Pons (tissue), 1 donor: Measurements from ENCODE around the gene USP17L5.
"Not testable (repeated sequence)": the region's sequence is repeated elsewhere in the genome, so short reads cannot be mapped to it uniquely, and the experiment has no call there.

Experiments
- DNase-seq: peaks from one replicate; pipeline ENCODE4 v3.0.0-alpha.2; 2016; ENCODE audit warnings: low spot score

The USP17L5 gene

GRCh38 chr4:9339103-9339502 is at the start of gene USP17L5:
Gene USP17L5 (plus strand): TSS chr4:9339403. CDS start chr4:9339403, 0 bp downstream.
- not testable (repeated sequence) for DNase-seq

- not testable (repeated sequence) for DNase-seq
These were observed 15.0 kb upstream of the USP17L5 start for GRCh38 chr4:9324191-9324590.

GRCh38 chr4:9324865-9325264 is 14.3 kb upstream of the USP17L5 start, which contains the start of gene USP17L24:
Gene USP17L24 (plus strand): TSS chr4:9325165. CDS start chr4:9325165, 0 bp downstream.
- not testable (repeated sequence) for DNase-seq

GRCh38 chr4:9329611-9330010 is 9.6 kb upstream of the USP17L5 start, which contains the start of gene USP17L25:
Gene USP17L25 (plus strand): TSS chr4:9329911. CDS start chr4:9329911, 0 bp downstream.
- DNase-seq, result not testable (repeated sequence)

GRCh38 chr4:9334358-9334757 is 4.8 kb upstream of the USP17L5 start, which contains the start of gene USP17L26:
Gene USP17L26 (plus strand): TSS chr4:9334658. CDS start chr4:9334658, 0 bp downstream.
- not testable (repeated sequence) for DNase-seq

- DNase-seq, result not testable (repeated sequence)
These were observed 4.6 kb downstream of the USP17L5 start, which contains the start of gene USP17L27 for GRCh38 chr4:9343848-9344247. Gene USP17L27 (plus strand): TSS chr4:9344148. CDS start chr4:9344148, 0 bp downstream.

- not testable (repeated sequence) for DNase-seq
These were observed 9.4 kb downstream of the USP17L5 start, which contains the start of gene USP17L28 for GRCh38 chr4:9348593-9348992. Gene USP17L28 (plus strand): TSS chr4:9348893. CDS start chr4:9348893, 0 bp downstream.

GRCh38 chr4:9350866-9351265 is 11.7 kb downstream of the USP17L5 start:
- not testable (repeated sequence) for DNase-seq

- not testable (repeated sequence) for DNase-seq
These were observed 14.1 kb downstream of the USP17L5 start, which contains the start of gene USP17L29 for GRCh38 chr4:9353338-9353737. Gene USP17L29 (plus strand): TSS chr4:9353638. CDS start chr4:9353638, 0 bp downstream.

- DNase-seq, result not testable (repeated sequence)
These were observed 23.6 kb downstream of the USP17L5 start, which contains the start of gene USP17L30 for GRCh38 chr4:9362829-9363228. Gene USP17L30 (plus strand): TSS chr4:9363129. CDS start chr4:9363129, 0 bp downstream.

- not testable (repeated sequence) for DNase-seq
These were observed 40.7 kb downstream of the USP17L5 start for GRCh38 chr4:9379881-9380280.

- not testable (repeated sequence) for DNase-seq
These were observed 41.9 kb downstream of the USP17L5 start for GRCh38 chr4:9381012-9381534.

- no peak for DNase-seq
These were observed 44.9 kb downstream of the USP17L5 start for GRCh38 chr4:9384126-9384525.

GRCh38 chr4:9389001-9389400 is 49.8 kb downstream of the USP17L5 start:
- DNase-seq, result not testable (repeated sequence)
